Measurements from ENCODE around the gene DIDO1. TPM values are rescaled to one million over a fixed set of nuclear protein-coding genes. Genes with fewer than 3 reads are reported as not detected.

DIDO1 gene
- total and polyA plus RNA-seq, 2 of the 4 experiments (the other 2 are of a cell fraction): 21.8 to 28.1 TPM

Small RNA genes lying within 50 kb of the gene (microRNA-seq; reads per million reads assigned to microRNA genes)
- gene DPH3P1 (ENCODE audit: insufficient read depth, insufficient read length): not detected

Small RNA genes lying within 50 kb of the gene (small RNA-seq; reads per million reads assigned to genes)
- 0 reads per million in 5 experiments for gene DPH3P1

Other genes with a start within 250 kb of the DIDO1 start
- gene NTSR1, start 217.7 kb downstream of the DIDO1 start, total RNA-seq (2012; rRNA removed): 0.54 and 0.56 TPM in 2 replicates
- 1.8 and 2.3 TPM in 2 replicates for gene NTSR1, start 217.7 kb downstream of the DIDO1 start, polyA plus RNA-seq (2012; rRNA removed)
- gene MRGBP, start 130.0 kb downstream of the DIDO1 start, total RNA-seq (2012; rRNA removed): 18.3 and 21.9 TPM in 2 replicates
- 15.5 and 17.7 TPM in 2 replicates for gene MRGBP, start 130.0 kb downstream of the DIDO1 start, polyA plus RNA-seq (2012; rRNA removed)
- 22.4 and 26.9 TPM in 2 replicates for gene OGFR, start 121.7 kb downstream of the DIDO1 start, total RNA-seq (2012; rRNA removed)
- gene OGFR, start 121.7 kb downstream of the DIDO1 start, polyA plus RNA-seq (2012; rRNA removed): 30.1 and 38.2 TPM in 2 replicates
- 0.28 and 0.36 TPM in 2 replicates for gene COL9A3, start 109.5 kb downstream of the DIDO1 start, total RNA-seq (2012; rRNA removed)
- 1.4 TPM in 2 replicates for gene COL9A3, start 109.5 kb downstream of the DIDO1 start, polyA plus RNA-seq (2012; rRNA removed)
- gene TCFL5, start 64.7 kb downstream of the DIDO1 start, total RNA-seq (2012; rRNA removed): 8.2 and 8.3 TPM in 2 replicates
- gene TCFL5, start 64.7 kb downstream of the DIDO1 start, polyA plus RNA-seq (2012; rRNA removed): 5.6 and 6.0 TPM in 2 replicates
- gene GID8, start 11.6 kb upstream of the DIDO1 start, total RNA-seq (2012; rRNA removed): 33.9 and 36.4 TPM in 2 replicates
- gene GID8, start 11.6 kb upstream of the DIDO1 start, polyA plus RNA-seq (2012; rRNA removed): 18.8 and 21.5 TPM in 2 replicates
- 1.4 and 2.2 TPM in 2 replicates for gene SLC17A9, start 26.2 kb upstream of the DIDO1 start, total RNA-seq (2012; rRNA removed)
- 14.4 and 17.3 TPM in 2 replicates for gene SLC17A9, start 26.2 kb upstream of the DIDO1 start, polyA plus RNA-seq (2012; rRNA removed)
- not detected in 2 replicates for gene BHLHE23, start 80.5 kb upstream of the DIDO1 start, total RNA-seq (2012; rRNA removed)
- not detected in 2 replicates for gene BHLHE23, start 80.5 kb upstream of the DIDO1 start, polyA plus RNA-seq (2012; rRNA removed)

Data from IMR-90 (cell line).